Measurements from ENCODE around the gene AGBL4.
A peak's percentile ranks its signal among the peaks of the same experiment; 100 is the strongest.

The AGBL4 gene

GRCh38 chr1:48718705-48719104, 1305.0 kb downstream of the AGBL4 start:
- DNase-seq (ENCODE audit: low read depth) = no peak

DNA sequence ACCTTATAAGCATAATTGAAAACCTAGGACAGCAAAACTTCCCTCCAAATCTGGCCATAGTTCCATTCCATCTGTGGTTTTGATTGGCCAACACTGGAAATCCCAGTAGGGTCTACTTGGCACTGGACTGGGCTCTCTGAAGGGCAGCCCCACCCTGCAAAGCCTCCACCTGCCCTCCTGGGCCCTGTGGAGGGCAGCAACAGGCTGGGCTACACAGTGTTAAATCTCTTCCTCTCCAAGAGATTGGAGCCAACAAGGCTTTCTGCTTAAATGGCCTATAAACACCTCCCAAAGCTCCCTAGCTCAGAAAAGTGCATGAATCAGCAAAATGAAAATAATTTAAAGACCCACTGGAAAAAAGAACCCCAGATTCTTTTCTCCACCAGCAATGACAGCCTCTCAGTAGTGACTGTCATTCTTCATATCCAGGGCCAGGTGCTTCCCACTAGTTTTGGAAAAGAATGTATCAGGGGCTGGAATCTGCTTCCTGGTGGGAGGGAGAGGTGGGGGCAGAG, 1305.6 kb downstream of the AGBL4 start:
- no peak for DNase-seq (ENCODE audit: low read depth)

DNA sequence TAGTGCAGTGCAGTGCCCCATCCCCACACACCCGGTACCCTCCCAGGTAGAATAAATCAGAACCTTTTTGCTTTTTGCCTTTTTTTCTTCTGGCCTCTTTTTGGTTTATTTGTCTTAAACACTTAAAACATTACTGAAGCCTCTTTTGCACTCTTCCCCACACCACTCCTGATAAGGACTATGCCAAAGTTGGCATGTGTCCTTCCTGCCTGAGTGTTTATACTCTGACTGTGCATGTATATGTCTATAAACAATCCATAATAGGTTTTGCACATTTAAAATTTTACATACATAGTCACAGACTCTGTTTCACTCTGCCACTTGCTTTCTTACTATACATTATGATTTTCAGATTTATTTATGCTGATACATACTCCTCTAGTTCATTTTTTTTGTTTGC, 1306.7 kb downstream of the AGBL4 start:
- no peak for DNase-seq (ENCODE audit: low read depth)

DNA sequence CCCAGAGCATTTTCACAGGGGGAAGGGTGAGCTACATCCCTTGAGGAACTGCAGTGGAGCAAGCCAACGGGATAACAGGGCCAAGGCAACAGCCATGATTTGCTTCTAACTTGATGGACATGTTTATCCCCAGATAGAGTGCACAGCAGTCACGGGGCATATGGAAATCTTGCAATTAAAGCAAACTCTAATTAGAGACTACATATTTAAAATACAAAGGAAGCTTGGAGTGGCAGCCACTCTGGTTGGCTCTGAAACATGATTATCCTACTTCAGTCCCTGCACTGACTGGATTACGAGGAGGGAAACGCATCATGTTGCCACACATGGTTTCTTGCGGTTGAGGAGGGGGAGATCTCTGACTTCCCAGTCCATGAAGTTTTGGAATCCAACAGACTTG, 1307.8 kb downstream of the AGBL4 start:
- no peak for DNase-seq (ENCODE audit: low read depth)

GRCh38 chr1:48710915-48711314, 1312.8 kb downstream of the AGBL4 start:
- DNase-seq (ENCODE audit: low read depth) = no peak

- no peak for DNase-seq (ENCODE audit: low read depth)
These were observed 1313.4 kb downstream of the AGBL4 start for GRCh38 chr1:48710318-48710717.

GRCh38 chr1:48704736-48705135, 1319.0 kb downstream of the AGBL4 start:
- DNase-seq (ENCODE audit: low read depth) = no peak

GRCh38 chr1:48701445-48701844, 1322.3 kb downstream of the AGBL4 start:
- DNase-seq (ENCODE audit: low read depth) = no peak

DNA sequence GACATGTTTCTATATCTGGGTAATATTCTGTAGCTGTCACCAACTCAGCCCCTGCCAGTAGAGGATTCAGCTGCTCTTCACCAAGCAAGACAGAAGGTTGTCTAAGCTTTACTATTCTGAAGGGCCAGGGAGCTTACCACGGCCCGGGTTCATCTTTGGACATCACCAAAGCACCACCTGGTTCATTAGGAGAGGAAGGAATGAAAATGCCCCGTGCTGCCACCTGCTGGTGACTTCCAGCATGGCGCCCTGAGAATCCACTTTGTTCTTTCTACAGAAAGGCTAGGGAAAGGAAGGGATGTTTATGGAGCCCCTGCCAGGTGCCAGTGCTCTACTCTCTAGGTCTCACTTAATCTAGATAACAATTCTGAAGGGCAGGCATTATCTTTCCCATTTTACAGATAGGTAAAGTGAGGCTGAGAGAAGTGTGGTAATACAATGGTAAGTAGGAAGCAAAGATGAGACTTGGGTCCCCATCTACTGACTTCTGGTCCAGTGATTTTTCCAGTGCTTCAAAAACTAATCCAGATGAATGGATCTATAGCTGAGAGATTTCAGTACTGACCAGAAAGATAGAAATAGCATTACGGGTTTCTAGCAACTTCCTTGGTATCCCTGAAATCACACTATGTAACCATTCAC, 1326.6 kb downstream of the AGBL4 start:
- peak; percentile 4 for DNase-seq (ENCODE audit: low read depth)

DNA sequence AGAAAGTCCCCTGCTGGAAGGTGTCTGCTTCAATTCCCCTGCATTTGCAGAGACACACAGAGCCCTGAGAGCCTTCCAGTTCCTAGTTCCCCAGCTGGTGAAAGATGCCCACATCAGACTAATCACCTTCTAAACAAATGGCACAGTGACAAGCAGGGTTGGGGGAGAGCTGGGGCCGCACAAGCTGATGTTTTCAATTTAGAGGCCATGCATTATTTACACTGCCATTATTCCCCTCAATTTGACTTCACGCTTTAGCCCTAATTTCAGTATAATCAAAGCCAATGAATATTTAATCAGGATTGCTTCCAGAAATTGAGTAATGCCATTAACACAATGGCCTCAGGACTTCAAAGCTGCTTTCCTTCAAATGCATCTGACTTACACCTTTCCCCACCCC, 1328.6 kb downstream of the AGBL4 start:
- no peak for DNase-seq (ENCODE audit: low read depth)

DNA sequence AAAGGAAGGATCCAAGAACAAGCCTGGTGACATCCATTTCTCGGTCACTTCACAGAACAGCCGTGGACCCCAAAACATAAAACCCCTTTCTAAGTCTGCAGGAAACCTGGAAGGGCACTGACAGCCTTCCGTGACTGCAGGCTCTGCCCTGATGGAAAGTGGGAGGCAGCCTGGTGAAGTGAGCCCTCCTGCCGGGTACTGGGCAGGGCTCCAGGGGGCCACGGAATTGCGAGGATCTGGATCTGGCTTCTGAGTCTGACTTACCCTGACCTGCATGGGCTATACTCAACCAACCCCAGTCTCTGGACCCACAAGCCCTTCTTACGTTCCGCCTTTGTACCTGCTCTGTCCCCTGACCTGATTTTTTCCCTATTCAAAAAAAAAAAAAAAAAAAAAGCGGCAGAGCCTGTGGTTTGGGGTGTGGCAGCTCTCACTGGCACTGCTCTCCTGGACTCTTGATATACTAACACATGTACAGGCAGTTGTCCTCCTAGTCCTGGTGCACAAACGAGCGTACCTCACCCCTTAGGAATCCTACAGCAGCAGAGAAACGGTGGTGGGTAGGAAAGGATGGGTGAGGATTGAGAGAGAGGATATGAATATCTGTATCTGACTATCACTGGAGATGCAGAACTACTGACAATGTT, 1330.0 kb downstream of the AGBL4 start:
- no peak for DNase-seq (ENCODE audit: low read depth)

DNA sequence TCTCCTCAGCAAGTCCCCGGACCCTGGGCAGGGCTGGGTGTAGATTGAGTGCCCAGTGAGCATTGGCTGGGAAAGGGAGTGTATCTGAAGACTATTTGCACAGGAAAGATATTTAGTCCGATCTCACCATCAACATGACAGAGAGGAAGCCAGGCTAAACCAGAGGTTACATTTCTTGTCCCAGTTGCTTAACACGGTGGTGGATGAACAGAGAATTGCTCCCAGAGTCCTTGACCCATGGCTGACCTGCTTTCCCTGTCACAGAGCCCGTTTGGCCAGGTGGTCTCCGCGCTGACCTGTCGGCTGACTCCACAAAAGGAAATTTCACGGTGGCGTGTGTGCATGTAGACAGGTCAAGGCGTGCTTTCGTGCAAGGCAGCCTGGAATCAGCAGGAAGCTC, 1330.6 kb downstream of the AGBL4 start:
- no peak for DNase-seq (ENCODE audit: low read depth)

DNA sequence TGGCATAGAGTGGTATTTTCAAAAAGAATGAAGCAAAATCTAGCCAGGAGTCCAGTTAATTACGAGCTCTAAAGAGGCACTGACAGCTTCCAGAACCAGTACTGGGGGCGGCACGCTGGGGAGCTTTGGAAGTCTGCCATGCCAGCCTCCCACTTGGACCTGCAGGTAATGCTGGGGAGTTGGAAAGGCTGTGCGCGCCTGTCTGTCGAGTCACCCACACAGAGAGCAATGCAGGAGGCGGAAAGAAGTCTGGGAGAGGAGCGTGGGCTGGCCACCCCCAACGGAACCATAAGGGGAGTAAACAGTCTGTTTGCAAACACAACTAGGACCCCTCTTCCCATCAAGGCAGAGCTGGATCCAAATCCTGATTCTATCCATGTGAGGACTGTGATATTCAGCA, 1331.5 kb downstream of the AGBL4 start:
- no peak for DNase-seq (ENCODE audit: low read depth)

GRCh38 chr1:48691429-48692001, 1332.2 kb downstream of the AGBL4 start:
- no peak for DNase-seq (ENCODE audit: low read depth)

DNA sequence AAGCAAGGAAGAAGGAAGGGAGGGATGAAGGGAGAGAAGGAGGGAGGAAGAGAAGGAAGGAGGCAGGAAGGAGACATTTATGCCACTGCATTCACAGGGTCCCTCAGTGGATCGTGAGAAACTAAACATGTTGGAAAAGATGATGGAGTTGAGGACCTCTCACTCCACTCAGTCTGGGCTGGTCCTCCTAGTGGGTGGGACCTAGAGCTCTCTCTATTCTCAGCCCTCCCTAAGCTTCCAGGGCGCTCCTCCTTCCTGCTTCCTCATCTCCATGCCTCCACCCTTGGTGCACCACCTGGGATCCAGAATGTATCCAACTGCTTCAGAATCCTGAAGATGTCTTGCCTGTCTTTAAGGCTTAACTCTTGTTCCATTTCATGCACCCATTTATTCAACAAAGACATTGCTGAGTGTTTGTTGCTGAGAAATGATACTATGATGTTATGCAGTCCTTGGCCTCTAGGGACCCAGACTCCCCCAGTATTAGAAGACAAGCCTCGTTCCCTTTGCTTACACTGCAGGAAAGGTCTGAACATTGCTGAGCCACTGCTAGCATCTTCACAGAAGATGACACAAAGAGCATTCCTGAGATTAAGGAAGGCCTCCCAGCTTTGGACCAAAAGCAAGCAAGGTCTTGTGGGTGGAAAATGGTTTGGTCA, 1335.5 kb downstream of the AGBL4 start:
- DNase-seq (ENCODE audit: low read depth) = no peak

DNA sequence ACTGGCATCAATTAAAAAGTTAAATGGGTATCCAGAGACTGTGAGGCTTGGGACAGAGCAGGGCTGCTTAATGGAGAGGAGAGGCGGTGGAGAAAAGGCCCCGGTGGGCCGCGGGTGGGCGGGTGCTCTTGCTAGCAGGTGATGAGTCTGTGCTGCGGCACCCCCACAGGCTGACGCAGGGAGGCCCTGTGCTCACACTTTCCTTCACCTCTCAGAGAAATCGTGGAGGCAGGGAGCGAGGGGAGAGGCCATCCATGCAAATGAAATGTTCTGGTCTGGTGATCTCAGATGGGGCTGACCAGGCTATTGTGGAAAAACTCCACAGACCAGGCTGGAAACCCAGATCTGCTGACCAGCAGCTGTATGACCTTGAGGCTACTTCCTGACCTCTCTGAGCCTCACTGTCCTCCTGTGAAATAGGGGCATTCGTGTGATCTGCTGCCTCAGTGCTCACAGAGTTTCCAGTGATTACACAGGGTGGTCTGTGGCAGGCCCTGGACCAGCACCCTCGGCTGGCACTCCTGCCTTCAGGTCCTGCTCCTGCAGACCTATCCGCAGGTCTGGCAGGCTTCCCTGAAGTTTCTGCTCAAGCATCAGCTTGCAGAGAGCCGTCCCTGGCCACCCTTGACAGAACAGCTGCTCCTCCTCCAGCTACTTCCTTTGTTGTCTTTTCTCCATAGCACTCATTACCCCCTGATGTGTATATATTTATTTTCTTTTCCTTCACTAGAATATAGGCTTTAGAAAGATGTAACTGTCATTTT, 1336.3 kb downstream of the AGBL4 start:
- DNase-seq (ENCODE audit: low read depth) = no peak

GRCh38 chr1:48686159-48686558, 1337.6 kb downstream of the AGBL4 start:
- DNase-seq (ENCODE audit: low read depth) = no peak

- DNase-seq (ENCODE audit: low read depth) = no peak
These were observed 1339.4 kb downstream of the AGBL4 start for GRCh38 chr1:48684381-48684780.

DNA sequence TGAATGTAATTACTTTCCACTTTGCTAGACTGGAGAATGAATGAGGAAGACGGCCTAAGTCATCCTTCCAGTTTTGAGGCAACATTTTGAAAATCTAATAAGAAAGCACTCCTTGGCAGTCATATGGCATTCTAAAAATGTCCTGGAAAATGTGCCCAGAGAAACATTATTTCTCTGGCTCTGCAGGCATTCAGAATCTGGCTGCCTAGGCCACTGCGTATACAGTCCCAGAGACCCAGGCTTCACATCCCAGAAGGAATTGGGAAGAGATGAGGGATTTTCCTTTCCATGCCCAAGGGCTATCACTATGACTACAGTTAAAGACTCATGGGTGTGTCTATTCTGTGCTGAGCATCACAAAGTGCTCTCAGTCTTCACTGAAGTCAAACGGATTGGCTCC, 1339.9 kb downstream of the AGBL4 start:
- no peak for DNase-seq (ENCODE audit: low read depth)

- DNase-seq (ENCODE audit: low read depth) = no peak
These were observed 1342.1 kb downstream of the AGBL4 start for GRCh38 chr1:48681476-48682305.

DNA sequence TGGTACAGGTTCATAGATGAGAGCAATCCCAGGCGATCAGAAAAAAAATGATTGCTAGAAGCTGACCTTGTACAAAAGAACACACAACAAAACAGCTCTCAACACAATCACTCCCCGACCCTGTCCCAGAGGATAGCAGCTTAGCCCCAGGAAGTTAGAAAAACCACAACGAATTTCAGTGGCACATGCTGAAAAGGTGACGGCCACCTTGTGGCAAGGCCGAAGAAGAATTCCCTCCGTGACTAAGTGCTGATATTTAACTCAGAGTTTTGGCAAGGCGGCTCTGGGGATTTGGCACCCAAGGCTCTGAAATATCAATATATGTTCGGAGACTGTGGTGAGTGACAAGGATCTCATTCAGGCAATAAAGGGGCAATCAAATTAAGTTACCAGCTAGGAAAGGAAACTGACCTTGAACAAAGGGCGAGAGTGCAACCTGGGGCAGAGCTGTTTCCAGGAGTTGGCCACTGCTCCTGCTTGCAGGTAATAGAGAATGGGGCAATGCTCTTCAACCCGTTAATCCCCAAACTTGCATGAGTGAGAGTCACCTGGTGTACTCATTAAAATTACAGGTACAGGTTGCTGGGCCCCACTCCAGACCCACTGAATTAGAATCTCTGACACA, 1343.2 kb downstream of the AGBL4 start:
- no peak for DNase-seq (ENCODE audit: low read depth)
